ENCODE results near the gene FAM53B.

DNA sequence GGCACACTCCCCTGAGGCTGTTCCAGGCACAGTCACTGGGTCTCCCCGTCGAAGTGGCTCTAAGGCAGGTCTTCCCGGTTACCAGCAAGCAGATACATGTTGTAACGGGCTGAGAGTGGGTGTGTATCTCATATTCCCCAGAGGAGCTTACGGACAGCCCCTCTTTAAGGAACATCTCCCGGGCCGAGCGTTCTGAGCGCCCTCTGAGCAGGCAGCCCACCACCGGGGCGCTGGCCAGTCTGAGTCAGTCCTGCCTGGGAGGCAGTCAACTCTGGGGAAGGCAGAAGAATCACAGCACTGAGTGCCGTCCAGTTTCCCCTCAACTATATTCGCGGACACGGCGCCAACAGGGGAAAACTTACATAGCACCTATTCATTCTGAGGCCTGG, 165.2 kb downstream of the FAM53B start:
- TF ChIP-seq, protein P1, sequence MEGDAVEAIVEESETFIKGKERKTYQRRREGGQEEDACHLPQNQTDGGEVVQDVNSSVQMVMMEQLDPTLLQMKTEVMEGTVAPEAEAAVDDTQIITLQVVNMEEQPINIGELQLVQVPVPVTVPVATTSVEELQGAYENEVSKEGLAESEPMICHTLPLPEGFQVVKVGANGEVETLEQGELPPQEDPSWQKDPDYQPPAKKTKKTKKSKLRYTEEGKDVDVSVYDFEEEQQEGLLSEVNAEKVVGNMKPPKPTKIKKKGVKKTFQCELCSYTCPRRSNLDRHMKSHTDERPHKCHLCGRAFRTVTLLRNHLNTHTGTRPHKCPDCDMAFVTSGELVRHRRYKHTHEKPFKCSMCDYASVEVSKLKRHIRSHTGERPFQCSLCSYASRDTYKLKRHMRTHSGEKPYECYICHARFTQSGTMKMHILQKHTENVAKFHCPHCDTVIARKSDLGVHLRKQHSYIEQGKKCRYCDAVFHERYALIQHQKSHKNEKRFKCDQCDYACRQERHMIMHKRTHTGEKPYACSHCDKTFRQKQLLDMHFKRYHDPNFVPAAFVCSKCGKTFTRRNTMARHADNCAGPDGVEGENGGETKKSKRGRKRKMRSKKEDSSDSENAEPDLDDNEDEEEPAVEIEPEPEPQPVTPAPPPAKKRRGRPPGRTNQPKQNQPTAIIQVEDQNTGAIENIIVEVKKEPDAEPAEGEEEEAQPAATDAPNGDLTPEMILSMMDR (IDR thresholded peaks at IDR 0.05) = no peak
- TF ChIP-seq POLR2AphosphoS5 (IDR thresholded peaks at IDR 0.05) (no peak), POLR2A (IDR thresholded peaks at IDR 0.05) (no peak)

Data from breast epithelium (tissue), 3 donors.